Nephron progenitor cell (in vitro differentiated cells): ENCODE measurements around the gene ZHX3.

Experiments
- DNase-seq: peaks from one replicate; pipeline ENCODE4 v3.0.0; 2021
- H3K27ac Mint-ChIP-seq: 2 replicates; pipeline ENCODE4 v1.8.0; 2021; ENCODE audit warnings: mild to moderate bottlenecking, moderate library complexity, mixed read lengths
- H3K27me3 Mint-ChIP-seq: 2 replicates; pipeline ENCODE4 v1.8.0; 2021; ENCODE audit warnings: mild to moderate bottlenecking, low read depth, mixed read lengths; ENCODE audit not compliant: poor library complexity
- H3K36me3 Mint-ChIP-seq: 2 replicates; pipeline ENCODE4 v1.8.0; 2021; ENCODE audit warnings: low read depth, mixed read lengths
- H3K4me1 Mint-ChIP-seq: 2 replicates; pipeline ENCODE4 v1.8.0; 2021; ENCODE audit warnings: mixed read lengths
- H3K4me3 Mint-ChIP-seq: 2 replicates; pipeline ENCODE4 v1.8.0; 2021; ENCODE audit warnings: mild to moderate bottlenecking, moderate library complexity, mixed read lengths
- H3K9me3 Mint-ChIP-seq: 2 replicates; pipeline ENCODE4 v1.8.0; 2021; ENCODE audit warnings: mild to moderate bottlenecking, moderate library complexity, mixed read lengths
- CTCF ChIP-seq: fragments of 200-600 bp; sonication (generic); IDR thresholded peaks from 2 replicates; pipeline ENCODE4 v1.5.0; 2021; ENCODE audit warnings: antibody characterized with exemption

ZHX3 gene

GRCh38 chr20:41304424-41305079 is 13.0 kb downstream of the ZHX3 start:
- H3K4me3 Mint-ChIP-seq = no peak overlapping the region
- H3K27ac Mint-ChIP-seq = no peak overlapping the region
- no peaks in the 10 kb centered on the region for H3K9me3 Mint-ChIP-seq

GRCh38 chr20:41304002-41304401 is 13.5 kb downstream of the ZHX3 start:
- Mint-ChIP-seq H3K27ac (no peak overlapping the region), H3K4me3 (no peak overlapping the region), H3K27me3 (peaks cover 3% of the 10 kb centered on the region), H3K36me3 (no peaks in the 10 kb centered on the region), H3K9me3 (no peaks in the 10 kb centered on the region), H3K4me1 (no peaks in the 10 kb centered on the region)
- no peak for DNase-seq
- no peak for TF ChIP-seq CTCF

More at GRCh38 chr20:41304424-41305079, 13.0 kb downstream of the ZHX3 start:
- Mint-ChIP-seq H3K36me3 (no peaks in the 10 kb centered on the region), H3K27me3 (peaks cover 3% of the 10 kb centered on the region), H3K4me1 (peaks cover 2% of the 10 kb centered on the region)
- TF ChIP-seq CTCF = no peak
- DNase-seq = no peak

- Mint-ChIP-seq H3K4me3 (no peak overlapping the region), H3K4me1 (no peaks in the 10 kb centered on the region), H3K9me3 (no peaks in the 10 kb centered on the region), H3K36me3 (no peaks in the 10 kb centered on the region), H3K27ac (no peak overlapping the region), H3K27me3 (peaks cover 8% of the 10 kb centered on the region)
- no peak for DNase-seq
- TF ChIP-seq CTCF = no peak
Measured at GRCh38 chr20:41300886-41301285, 16.6 kb downstream of the ZHX3 start.

DNA sequence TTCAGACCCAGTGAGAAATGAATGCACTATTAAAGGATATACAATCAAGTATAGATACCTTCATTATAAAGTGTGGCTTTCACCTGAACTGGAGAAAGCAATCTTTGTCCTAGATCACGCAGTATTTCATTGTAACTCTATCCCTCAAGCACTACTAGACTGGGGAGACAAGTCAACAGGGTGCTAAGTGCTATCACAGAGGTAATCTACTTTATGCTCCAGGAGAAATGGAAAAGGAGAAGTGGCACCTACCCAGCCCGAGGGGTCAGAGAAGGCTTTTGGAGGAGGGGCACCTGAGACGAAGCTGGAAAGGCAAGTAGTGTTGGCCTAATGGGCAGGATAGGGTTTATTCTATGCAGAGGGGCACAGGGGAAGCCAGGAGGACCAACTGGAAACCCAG is 17.1 kb downstream of the ZHX3 start:
- TF ChIP-seq CTCF = no peak
- peaks cover 8% of the 10 kb centered on the region for H3K27me3 Mint-ChIP-seq
- no peaks in the 10 kb centered on the region for H3K36me3 Mint-ChIP-seq
- H3K4me1 Mint-ChIP-seq = no peaks in the 10 kb centered on the region
- no peak overlapping the region for H3K4me3 Mint-ChIP-seq
- H3K27ac Mint-ChIP-seq = peak overlapping the region; percentile 29
- no peaks in the 10 kb centered on the region for H3K9me3 Mint-ChIP-seq
- no peak for DNase-seq

DNA sequence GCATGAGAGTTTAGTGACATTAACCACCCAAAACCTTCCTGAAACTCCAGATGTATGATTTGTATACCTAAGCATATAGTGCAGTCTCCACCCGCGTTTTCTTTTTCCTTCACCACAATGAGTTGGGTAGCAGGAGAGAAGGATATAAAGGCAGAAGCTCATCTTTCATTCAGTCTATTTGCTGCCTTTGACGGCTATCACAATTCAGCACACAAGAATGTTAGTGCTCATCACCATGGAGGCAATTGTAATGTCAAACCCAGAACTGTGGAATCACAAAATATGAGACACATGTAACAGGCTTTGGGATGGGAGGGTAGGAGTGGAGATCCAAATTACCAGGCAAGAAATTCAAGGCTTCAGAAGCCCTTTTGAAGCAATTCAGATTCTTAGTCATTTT is 17.6 kb downstream of the ZHX3 start:
- H3K4me3 Mint-ChIP-seq = no peak overlapping the region
- peaks cover 8% of the 10 kb centered on the region for H3K27me3 Mint-ChIP-seq
- H3K27ac Mint-ChIP-seq = no peak overlapping the region
- H3K4me1 Mint-ChIP-seq = no peaks in the 10 kb centered on the region
- no peak for DNase-seq
- TF ChIP-seq CTCF = no peak
- no peaks in the 10 kb centered on the region for H3K36me3 Mint-ChIP-seq
- no peaks in the 10 kb centered on the region for H3K9me3 Mint-ChIP-seq
